ENCODE measurements around the gene YTHDF1.
"Not testable (repeated sequence)": the region's sequence is repeated elsewhere in the genome, so short reads cannot be mapped to it uniquely, and the experiment has no call there.

Gene YTHDF1

GRCh38 chr20:63160641-63161175, 55.2 kb downstream of the YTHDF1 start:
- no peak for TF ChIP-seq ZFP3 (CRISPR knock-in tag; IDR thresholded peaks at IDR 0.05)
- TF ChIP-seq PPARA (CRISPR knock-in tag; IDR thresholded peaks at IDR 0.05; ENCODE audit: borderline replicate concordance): no peak
- no peak for TF ChIP-seq GLIS3 (CRISPR knock-in tag; IDR thresholded peaks at IDR 0.05)
- no peak for TF ChIP-seq BACH2 (CRISPR knock-in tag; IDR thresholded peaks at IDR 0.05; ENCODE audit: borderline replicate concordance)
- no peak for TF ChIP-seq ARNTL (CRISPR knock-in tag; IDR thresholded peaks at IDR 0.05; ENCODE audit: borderline replicate concordance, low read depth)
- TF ChIP-seq CSDC2 (CRISPR knock-in tag; IDR thresholded peaks at IDR 0.05): no peak
- TF ChIP-seq CREB5 (CRISPR knock-in tag; IDR thresholded peaks at IDR 0.05; ENCODE audit: low read depth): no peak
- no peak for TF ChIP-seq TOX (CRISPR knock-in tag; IDR thresholded peaks at IDR 0.05; ENCODE audit: borderline replicate concordance)
- TF ChIP-seq TSHZ2 (CRISPR knock-in tag; IDR thresholded peaks at IDR 0.05): no peak
- no peak for TF ChIP-seq ZNF565 (CRISPR knock-in tag; conservative IDR thresholded peaks at IDR 0.05; ENCODE audit: low read depth)
- TF ChIP-seq TCF4 (CRISPR knock-in tag; IDR thresholded peaks at IDR 0.05; ENCODE audit: borderline replicate concordance): no peak
- TF ChIP-seq ISL1 (CRISPR knock-in tag; IDR thresholded peaks at IDR 0.05): no peak
- ATAC-seq: no peak

- TF ChIP-seq POU6F1 (CRISPR knock-in tag; IDR thresholded peaks at IDR 0.05; ENCODE audit: borderline replicate concordance, low read depth) (no peak), TSHZ2 (CRISPR knock-in tag; IDR thresholded peaks at IDR 0.05) (no peak), ZFP30 (CRISPR knock-in tag; IDR thresholded peaks at IDR 0.05) (no peak), RARB (CRISPR knock-in tag; IDR thresholded peaks at IDR 0.05) (no peak), PATZ1 (CRISPR knock-in tag; IDR thresholded peaks at IDR 0.05; ENCODE audit: borderline replicate concordance) (no peak), GLIS3 (CRISPR knock-in tag; IDR thresholded peaks at IDR 0.05) (no peak), ZNF565 (CRISPR knock-in tag; conservative IDR thresholded peaks at IDR 0.05; ENCODE audit: low read depth) (no peak), PPARA (CRISPR knock-in tag; IDR thresholded peaks at IDR 0.05; ENCODE audit: borderline replicate concordance) (no peak)
- no peak for ATAC-seq
Observed at GRCh38 chr20:63159826-63160640, 55.9 kb downstream of the YTHDF1 start.

- ATAC-seq: not testable (repeated sequence)
Observed at GRCh38 chr20:63159251-63159650, 56.7 kb downstream of the YTHDF1 start.
